ENCODE measurements around the gene METTL22. TPM values are rescaled to one million over a fixed set of nuclear protein-coding genes. Genes with fewer than 3 reads are reported as not detected.

The METTL22 gene
- total RNA-seq, 1 experiment from 2014 or later: 14.6 TPM

GRCh38 chr16:8583199-8583598 lies 38.3 kb upstream of the METTL22 start:
- Histone ChIP-seq H3K9me3 (ENCODE audit: low read length) (no peaks in the 10 kb centered on the region), H3K36me3 (ENCODE audit: low read depth, low read length) (no peaks in the 10 kb centered on the region), H2AFZ (ENCODE audit: low read length) (no peak overlapping the region), H3F3A (ENCODE audit: low read length, unreplicated experiment) (no peaks in the 10 kb centered on the region), H3K9ac (ENCODE audit: low read length) (no peak overlapping the region), H3K4me1 (ENCODE audit: insufficient read depth, low read length) (no peaks in the 10 kb centered on the region), H3K79me2 (ENCODE audit: low read length) (no peaks in the 10 kb centered on the region), H3K9me2 (replicated peaks; ENCODE audit: low read length) (no peaks in the 10 kb centered on the region), H3K4me3 (ENCODE audit: low read length) (no peak overlapping the region), H3K27ac (ENCODE audit: low read length) (no peak overlapping the region), H4K20me1 (ENCODE audit: low read length) (no peaks in the 10 kb centered on the region), H3K27me3 (ENCODE audit: low read length) (no peaks in the 10 kb centered on the region), H3K4me2 (ENCODE audit: low read length) (no peak overlapping the region)
- BruUV-seq (replicated peaks): no TSS peak
- no peak for TF ChIP-seq EZH2 (IDR thresholded peaks at IDR 0.05; ENCODE audit: low read length, unreplicated experiment)
- TF ChIP-seq EZH2phosphoT487 (IDR thresholded peaks at IDR 0.05; ENCODE audit: borderline replicate concordance, low read length): no peak
- no peak for TF ChIP-seq CTCF (conservative IDR thresholded peaks at IDR 0.05; ENCODE audit: low read depth, low read length)
- DNase-seq (peak; percentile 4), ATAC-seq (no peak)
- CTCF ChIA-PET: no interaction called here
- intact Hi-C loops (cut with micrococcal nuclease): no loop called here
- POLR2A ChIA-PET (ENCODE audit: unreplicated experiment): no interaction called here

GRCh38 chr16:8583732-8584131 lies 37.8 kb upstream of the METTL22 start:
- H2AFZ ChIP-seq (ENCODE audit: low read length): no peak overlapping the region
- no TSS peak for BruUV-seq (replicated peaks)
- H4K20me1 ChIP-seq (ENCODE audit: low read length): no peaks in the 10 kb centered on the region
- TF ChIP-seq EZH2 (IDR thresholded peaks at IDR 0.05; ENCODE audit: low read length, unreplicated experiment): no peak
- no peak for TF ChIP-seq EZH2phosphoT487 (IDR thresholded peaks at IDR 0.05; ENCODE audit: borderline replicate concordance, low read length)
- no peak for TF ChIP-seq CTCF (conservative IDR thresholded peaks at IDR 0.05; ENCODE audit: low read depth, low read length)
- peaks cover 4% of the 10 kb centered on the region for H3K27me3 ChIP-seq (ENCODE audit: low read length)
- no peaks in the 10 kb centered on the region for H3K79me2 ChIP-seq (ENCODE audit: low read length)
- intact Hi-C loops (cut with micrococcal nuclease): no loop called here
- no peak overlapping the region for H3K4me3 ChIP-seq (ENCODE audit: low read length)
- no peaks in the 10 kb centered on the region for H3K9me3 ChIP-seq (ENCODE audit: low read length)
- H3K27ac ChIP-seq (ENCODE audit: low read length): no peak overlapping the region
- H3K4me1 ChIP-seq (ENCODE audit: insufficient read depth, low read length): no peaks in the 10 kb centered on the region
- no peaks in the 10 kb centered on the region for H3K36me3 ChIP-seq (ENCODE audit: low read depth, low read length)
- H3K9ac ChIP-seq (ENCODE audit: low read length): no peak overlapping the region
- no peaks in the 10 kb centered on the region for H3F3A ChIP-seq (ENCODE audit: low read length, unreplicated experiment)
- ChIA-PET CTCF (no interaction called here), POLR2A (ENCODE audit: unreplicated experiment) (no interaction called here)
- no peak for DNase-seq
- H3K4me2 ChIP-seq (ENCODE audit: low read length): no peak overlapping the region
- H3K9me2 ChIP-seq (replicated peaks; ENCODE audit: low read length): no peaks in the 10 kb centered on the region
- ATAC-seq: no peak

- no peak for TF ChIP-seq CTCF (conservative IDR thresholded peaks at IDR 0.05; ENCODE audit: low read depth, low read length)
- TF ChIP-seq EZH2phosphoT487 (IDR thresholded peaks at IDR 0.05; ENCODE audit: borderline replicate concordance, low read length): no peak
- TF ChIP-seq EZH2 (IDR thresholded peaks at IDR 0.05; ENCODE audit: low read length, unreplicated experiment): no peak
Observed at GRCh38 chr16:8585041-8585440, 36.5 kb upstream of the METTL22 start.

More at GRCh38 chr16:8585041-8585440, 36.5 kb upstream of the METTL22 start:
- no peak overlapping the region for H3K27ac ChIP-seq (ENCODE audit: low read length)
- no peaks in the 10 kb centered on the region for H3K4me1 ChIP-seq (ENCODE audit: insufficient read depth, low read length)
- peaks cover 14% of the 10 kb centered on the region for H3K27me3 ChIP-seq (ENCODE audit: low read length)
- ChIA-PET POLR2A (ENCODE audit: unreplicated experiment) (no interaction called here), CTCF (no interaction called here)
- intact Hi-C loops (cut with micrococcal nuclease): no loop called here
- no peaks in the 10 kb centered on the region for H3K79me2 ChIP-seq (ENCODE audit: low read length)
- H3K9ac ChIP-seq (ENCODE audit: low read length): no peak overlapping the region
- no peaks in the 10 kb centered on the region for H3F3A ChIP-seq (ENCODE audit: low read length, unreplicated experiment)
- no peaks in the 10 kb centered on the region for H3K36me3 ChIP-seq (ENCODE audit: low read depth, low read length)
- H4K20me1 ChIP-seq (ENCODE audit: low read length): no peaks in the 10 kb centered on the region
- ATAC-seq (no peak), DNase-seq (no peak)
- no TSS peak for BruUV-seq (replicated peaks)
- no peak overlapping the region for H2AFZ ChIP-seq (ENCODE audit: low read length)
- no peak overlapping the region for H3K4me2 ChIP-seq (ENCODE audit: low read length)
- no peak overlapping the region for H3K4me3 ChIP-seq (ENCODE audit: low read length)
- no peaks in the 10 kb centered on the region for H3K9me3 ChIP-seq (ENCODE audit: low read length)
- no peaks in the 10 kb centered on the region for H3K9me2 ChIP-seq (replicated peaks; ENCODE audit: low read length)

All from PC-3 (cell line).